GM21737 (cell line): Measurements from ENCODE around the gene RBM19.

ENCODE experiments used
- ATAC-seq: cut with Tn5 transposase; IDR thresholded peaks from one replicate; pipeline ENCODE4 v1.9.1; 2021; ENCODE audit warnings: mild to moderate bottlenecking, moderate library complexity; ENCODE audit not compliant: unreplicated experiment

The RBM19 gene

GRCh38 chr12:113988976-113989375, 22.9 kb upstream of the RBM19 start:
- ATAC-seq = no peak

DNA sequence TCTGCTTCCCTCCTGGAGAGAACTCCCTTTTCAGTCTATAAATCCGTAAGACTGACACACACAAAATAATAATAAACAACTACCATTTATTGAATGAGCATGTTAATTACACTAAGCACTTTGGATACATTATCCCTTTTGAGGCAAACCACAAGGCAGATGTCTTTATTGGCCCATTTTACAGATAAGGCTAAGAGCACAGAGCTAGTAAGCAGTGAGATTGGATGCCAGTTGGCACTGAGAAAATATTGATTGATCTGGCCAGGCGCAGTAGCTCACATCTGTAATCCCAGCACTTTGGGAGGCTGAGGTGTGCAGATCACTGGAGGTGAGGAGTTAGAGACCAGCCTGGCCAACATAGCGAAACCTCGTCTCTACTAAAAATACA, 21.9 kb upstream of the RBM19 start:
- ATAC-seq = no peak

GRCh38 chr12:113987261-113988063, 21.3 kb upstream of the RBM19 start:
- ATAC-seq = no peak

GRCh38 chr12:113984464-113984863, 18.3 kb upstream of the RBM19 start:
- no peak for ATAC-seq

DNA sequence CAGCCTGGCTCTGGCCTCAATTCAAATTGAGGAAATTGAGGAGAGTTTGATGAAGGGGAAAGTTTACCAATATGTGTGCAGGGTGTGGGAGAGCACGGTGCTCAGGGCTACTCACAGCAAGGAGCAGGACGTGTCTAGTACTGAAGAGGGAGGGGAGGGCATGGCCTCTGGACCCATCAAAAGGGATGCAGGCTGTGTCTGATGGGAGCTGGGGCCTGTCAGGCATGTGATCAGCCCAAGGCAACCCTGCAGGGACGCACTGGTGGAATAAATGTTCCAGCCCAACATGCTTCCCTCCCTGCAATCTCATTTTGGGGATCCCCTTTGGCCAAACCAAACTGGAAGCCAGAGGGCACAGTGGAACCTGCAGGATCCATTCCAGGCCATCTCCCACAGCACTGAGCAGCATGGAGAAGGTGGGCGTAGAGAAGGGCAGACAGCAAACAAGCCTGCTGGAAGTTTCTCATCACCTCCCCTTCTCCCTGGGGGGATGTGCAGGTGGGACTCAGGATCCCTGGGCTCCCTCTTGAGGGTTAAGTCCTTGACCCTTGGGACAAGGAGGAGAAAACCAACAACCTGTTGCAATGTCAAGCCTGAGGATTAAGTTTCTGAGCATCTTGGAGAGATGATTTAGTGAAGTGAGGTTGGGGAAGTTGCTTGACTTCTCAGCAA, 17.8 kb upstream of the RBM19 start:
- ATAC-seq = no peak

DNA sequence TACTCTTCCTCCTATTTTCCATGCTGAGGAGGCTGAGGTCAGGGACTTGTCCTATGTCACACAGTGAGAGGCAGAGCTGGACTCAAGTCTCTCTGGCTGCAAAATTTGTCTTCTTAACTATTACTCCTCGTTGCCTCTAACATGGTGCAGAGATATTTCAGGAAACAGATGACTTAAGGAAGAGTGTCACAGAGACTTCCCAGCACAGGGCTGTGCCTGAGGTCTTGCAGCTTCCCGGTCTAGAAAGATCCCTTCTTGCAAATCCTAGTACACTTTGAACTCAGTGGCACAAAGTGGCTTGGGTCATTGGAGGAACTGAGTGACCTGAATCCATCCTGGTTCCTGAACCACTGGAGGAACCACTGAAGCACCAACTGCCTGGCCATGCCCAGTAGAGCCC, 17.1 kb upstream of the RBM19 start:
- ATAC-seq = no peak

DNA sequence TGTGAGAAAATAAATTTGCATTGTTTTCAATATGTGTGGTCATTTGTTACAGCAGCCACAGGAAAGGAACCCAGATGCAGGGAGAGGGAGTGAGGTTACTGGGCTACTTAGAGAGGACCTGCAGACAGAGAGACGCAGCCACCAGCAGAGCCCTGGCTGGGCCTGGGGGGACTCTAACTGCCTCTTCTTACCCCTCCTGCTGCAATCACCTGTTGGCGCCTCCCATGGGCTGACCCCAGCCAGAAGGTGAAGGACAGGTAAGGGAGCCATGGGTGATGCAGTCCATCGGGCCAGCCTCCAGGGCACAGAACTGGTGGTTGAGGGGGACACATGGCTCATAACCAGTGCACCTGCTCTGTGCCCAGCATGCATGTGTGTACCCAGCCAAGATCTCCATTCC, 15.8 kb upstream of the RBM19 start:
- ATAC-seq = no peak

DNA sequence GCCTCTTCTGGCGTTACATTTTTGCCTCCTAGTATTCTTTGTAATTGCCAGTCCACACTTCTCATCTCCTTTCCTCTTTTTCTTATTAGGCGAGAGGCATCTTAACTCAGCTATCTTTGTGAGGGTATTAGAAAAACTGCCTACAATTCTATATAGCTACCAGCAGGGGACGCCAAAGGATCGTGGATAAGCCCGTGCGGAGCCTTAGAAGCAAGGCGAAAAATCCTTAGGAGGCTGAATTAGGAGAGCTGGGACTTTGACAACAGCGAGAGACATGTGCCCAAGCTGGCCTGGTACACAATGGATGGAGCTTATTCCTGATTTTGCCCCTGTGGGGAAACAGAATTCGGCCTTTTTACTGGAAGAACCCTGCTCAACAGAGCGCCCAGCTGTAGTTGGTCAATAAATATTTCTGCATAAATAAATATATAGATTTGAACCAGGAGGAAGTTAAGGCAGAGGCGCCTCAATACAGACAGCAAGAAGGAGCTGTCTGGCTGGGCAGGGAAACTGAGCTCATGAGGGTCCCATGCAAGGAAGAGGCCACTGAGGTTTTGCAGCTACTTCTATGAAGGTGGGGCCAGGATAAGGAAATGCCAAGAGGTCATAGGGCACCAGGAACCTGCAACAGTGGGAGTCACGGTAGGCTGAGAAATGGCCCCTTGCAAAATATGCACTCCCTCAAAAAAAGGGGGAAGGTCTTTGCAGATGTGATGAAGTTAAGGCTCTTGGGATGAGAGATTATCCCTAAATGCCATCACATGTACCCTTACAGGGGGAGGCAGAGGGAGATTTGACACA, 14.6 kb upstream of the RBM19 start:
- no peak for ATAC-seq

GRCh38 chr12:113980054-113980453, 13.9 kb upstream of the RBM19 start:
- ATAC-seq = no peak

DNA sequence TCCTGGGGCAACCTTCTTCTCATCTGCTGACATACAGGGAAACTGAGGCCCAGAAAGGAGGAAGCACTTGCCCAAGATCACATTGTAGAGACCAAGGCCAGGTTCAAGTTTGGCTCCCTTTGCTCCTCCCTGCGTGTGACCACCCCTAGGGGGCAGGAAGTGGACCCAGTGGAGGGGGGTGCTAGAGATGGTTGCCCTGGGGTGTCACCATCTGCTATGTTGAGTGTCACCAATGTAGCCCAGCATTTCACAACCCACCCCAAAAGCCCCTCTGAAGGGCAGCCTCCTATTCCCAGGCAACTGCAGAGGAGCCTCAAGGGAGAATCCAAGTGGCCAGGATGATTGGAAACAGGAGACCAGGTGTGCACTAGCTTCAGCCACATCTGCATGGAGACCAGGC, 12.0 kb upstream of the RBM19 start:
- ATAC-seq = no peak

DNA sequence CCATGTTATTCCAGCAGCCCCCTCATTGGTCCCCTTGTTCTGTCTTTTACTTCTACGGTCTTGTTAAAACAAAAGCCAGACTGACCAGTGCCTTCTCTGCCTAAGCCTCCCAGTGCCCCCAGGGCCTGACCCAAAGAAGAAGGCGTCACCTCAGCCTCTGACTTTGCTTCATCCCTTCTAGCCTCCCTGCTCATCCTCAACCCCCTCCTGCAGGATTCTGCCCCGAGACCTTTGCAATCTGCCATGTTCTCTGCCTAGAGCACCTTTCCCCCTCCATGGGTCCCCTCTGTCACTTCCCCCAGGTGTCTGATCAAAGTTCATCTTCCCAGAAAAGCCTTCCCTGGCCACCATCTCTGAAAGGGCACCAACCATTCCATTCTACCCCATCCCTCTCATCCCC, 7.9 kb upstream of the RBM19 start:
- no peak for ATAC-seq

DNA sequence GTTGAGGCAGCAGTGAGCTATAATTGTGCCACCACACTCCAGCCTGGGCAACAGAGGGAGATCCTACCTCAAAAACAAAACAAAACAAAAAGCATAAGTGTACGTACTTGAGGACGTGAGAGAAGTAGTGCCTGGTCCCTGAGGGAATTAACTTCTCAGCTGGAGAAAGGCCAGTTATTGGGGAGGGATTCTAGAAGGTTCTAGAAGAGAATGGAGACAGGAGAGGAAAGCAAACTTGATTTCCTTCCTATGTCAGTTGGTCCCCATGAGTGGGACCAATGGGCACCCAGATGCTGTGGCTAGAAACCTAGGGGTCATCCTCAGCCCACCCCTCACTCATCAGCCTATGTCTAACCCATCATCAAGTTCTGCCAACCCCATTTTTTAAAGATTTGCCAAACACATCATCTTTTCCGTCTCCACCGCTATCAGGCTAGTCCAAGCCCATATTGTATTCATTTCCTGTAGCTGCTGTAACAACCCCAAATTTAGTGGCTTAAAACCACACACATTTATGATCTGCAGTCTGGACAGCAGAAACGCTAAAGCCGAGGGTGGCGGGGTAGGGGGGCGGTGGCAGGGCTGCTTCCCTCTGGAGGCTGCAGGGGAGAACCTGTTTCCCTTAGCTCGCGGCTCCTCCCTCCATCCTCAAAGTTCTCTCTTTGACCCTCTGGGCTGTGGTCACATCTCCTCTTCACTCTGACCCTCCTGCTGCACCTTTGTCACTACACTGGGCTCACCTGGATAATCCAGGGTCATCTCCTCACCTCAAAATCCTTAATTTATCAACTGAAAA, 7.2 kb upstream of the RBM19 start:
- ATAC-seq = no peak

- ATAC-seq = no peak
These were observed 5.3 kb upstream of the RBM19 start for GRCh38 chr12:113971392-113971791.

GRCh38 chr12:113970211-113970610, 4.1 kb upstream of the RBM19 start:
- no peak for ATAC-seq

- ATAC-seq = no peak
These were observed 1.2 kb upstream of the RBM19 start for GRCh38 chr12:113967368-113967767.

DNA sequence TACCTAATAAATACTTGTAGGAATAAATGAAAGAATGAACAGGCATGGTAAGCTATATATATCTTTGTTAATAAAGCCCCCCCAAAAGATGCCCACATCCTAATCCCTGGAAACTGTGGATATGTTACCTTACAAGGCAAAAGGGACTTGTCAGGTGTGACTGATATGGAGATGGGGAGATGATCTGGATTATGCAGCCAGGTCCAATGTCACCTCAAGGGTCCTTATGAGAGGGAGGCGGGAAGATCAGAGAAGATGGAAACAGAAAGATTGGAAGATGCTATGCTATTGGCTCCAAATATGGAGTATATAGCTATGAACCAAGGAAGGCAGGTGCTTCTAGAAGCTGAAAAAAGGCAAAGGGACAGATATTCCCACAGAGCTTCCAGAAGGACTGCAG, 3.4 kb downstream of the RBM19 start:
- no peak for ATAC-seq

DNA sequence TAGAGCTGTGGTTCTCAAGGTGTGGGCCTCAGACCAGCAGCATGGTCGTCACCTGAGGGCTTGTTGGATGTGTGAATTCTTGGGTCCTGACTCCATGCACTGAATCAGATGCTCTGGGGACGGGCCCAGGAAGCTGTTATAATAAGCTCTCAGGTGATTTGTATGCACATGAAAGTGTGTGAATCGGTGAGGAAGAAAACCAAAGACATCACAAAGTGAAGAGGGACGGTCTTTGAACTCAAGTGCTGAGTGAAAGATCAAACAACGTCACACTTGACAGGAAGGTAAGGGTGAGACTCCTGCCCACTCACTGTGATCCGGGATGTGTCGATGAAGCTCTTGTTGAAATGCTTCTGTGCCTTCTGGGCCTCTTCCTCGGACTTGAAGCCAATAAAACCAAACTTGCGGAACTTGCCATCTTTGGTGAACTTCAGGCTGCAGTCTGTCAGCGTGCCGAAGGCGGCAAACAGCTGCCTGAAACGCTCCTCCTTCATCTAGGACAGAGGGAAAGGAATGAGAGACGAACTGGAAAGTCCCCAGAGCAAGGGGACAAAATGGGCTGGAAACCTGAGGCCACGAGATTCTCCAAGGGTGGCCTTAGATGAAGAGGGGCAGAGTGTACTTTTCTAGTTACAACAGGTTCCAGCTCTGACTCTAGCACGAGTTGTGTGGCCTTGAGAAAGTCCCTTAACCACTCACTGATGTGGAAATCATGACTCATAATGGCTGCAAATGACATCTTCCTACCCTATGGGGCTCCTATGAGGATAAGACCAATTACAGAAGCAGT, 4.0 kb downstream of the RBM19 start:
- no peak for ATAC-seq

DNA sequence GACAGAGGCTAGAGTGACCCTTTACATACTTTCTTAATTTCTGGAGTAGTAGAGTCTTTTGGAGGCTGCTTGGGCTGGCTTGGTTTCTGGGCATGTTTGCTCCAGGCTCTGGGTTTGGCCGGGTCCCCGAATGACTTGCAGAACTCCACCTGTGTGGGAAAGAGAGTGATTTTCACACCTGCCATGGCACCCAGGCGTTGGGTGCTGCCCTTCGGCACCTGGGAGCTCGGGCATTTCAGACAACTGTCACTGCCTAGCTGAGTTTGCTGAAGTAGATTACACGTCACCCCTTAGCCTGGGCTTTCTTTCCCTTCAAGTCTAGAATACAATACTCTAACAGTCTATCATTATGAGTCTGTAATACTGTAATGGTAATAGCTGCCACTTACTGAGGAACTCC, 6.1 kb downstream of the RBM19 start:
- no peak for ATAC-seq

DNA sequence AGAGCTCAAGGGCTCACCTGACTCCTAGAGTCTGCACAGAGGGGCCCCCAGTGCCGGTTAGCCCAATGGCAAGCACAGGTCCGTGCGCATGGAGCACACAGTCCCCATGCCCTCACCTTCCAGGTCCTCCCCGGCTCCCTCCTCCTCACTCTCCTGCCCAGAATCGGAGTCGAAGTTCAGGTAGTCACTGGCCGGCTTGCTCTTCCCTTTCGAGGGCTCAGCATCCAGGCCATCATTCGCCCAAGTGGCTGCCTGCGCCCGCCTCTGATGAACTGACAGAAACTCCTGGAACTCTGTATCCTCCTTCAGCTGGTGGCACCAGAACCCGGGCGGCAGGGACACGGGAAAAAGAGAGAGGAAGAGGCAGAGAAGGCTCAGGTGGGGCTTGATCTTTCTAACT, 7.0 kb downstream of the RBM19 start:
- no peak for ATAC-seq

DNA sequence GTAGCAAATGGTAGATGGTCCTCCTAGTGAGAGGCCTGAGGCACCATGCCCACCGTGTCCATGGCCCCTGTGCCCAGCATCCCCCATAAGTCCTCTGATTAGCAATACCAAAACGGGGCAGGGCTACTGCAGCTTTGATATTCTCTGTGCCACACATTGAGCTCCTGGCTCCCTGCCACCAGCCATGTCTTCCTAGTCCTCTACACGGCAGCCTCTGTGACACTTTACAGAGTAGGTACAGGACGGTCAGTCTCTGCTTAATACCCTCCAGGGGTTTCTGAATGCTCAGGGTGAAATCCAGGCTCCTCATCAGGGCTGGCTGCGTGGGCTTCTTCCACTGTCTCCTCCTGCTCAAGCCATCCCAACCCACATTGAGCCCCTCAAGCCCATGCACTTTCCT, 8.0 kb downstream of the RBM19 start:
- no peak for ATAC-seq
